Urinary bladder (tissue), 4 donors: ENCODE data around the gene STEEP1. TPM values are rescaled to one million over a fixed set of nuclear protein-coding genes. Genes with fewer than 3 reads are reported as not detected.

Experiments used
- DNase-seq: peaks from one replicate; pipeline ENCODE4 v3.0.0-alpha.2; 2015; ENCODE audit errors: extremely low spot score
- H3K27ac ChIP-seq: one replicate; pipeline ENCODE4 v1.5.1; 2013; ENCODE audit warnings: low read depth, mild to moderate bottlenecking, moderate library complexity
- H3K36me3 ChIP-seq: one replicate; pipeline ENCODE4 v1.6.1; 2013; ENCODE audit warnings: mild to moderate bottlenecking, moderate library complexity; ENCODE audit not compliant: insufficient read depth
- H3K4me1 ChIP-seq: one replicate; pipeline ENCODE4 v1.6.1; 2013; ENCODE audit warnings: mild to moderate bottlenecking, moderate library complexity; ENCODE audit not compliant: insufficient read depth
- H3K4me3 ChIP-seq: one replicate; pipeline ENCODE4 v1.5.1; 2013; ENCODE audit warnings: low read depth, low read length
- WGBS: extraction: QIAGEN DNeasy Blood & Tissue Kit; methylation state at CpG from one replicate; pipeline ENCODE4 v1.1.7; 2013; 5-methylcytosine and 5-hydroxymethylcytosine counted together
- polyA plus RNA-seq: library from polyadenylated mRNA; stranded (reverse); fragments of 200-250 nt; gene quantifications from one replicate; pipeline ENCODE4 v1.2.3, GENCODE V29; 2013
- total RNA-seq: library from RNA; depleted of rRNA; stranded (reverse); fragments of >200 nt; gene quantifications from one replicate; pipeline ENCODE4 v1.2.3, GENCODE V29; 2014
- donor health status: healthy with polysubstance abuse.
- donor health status: healthy.

Gene STEEP1
- 35.1 TPM for total RNA-seq
- polyA plus RNA-seq: 23.0 TPM

DNA sequence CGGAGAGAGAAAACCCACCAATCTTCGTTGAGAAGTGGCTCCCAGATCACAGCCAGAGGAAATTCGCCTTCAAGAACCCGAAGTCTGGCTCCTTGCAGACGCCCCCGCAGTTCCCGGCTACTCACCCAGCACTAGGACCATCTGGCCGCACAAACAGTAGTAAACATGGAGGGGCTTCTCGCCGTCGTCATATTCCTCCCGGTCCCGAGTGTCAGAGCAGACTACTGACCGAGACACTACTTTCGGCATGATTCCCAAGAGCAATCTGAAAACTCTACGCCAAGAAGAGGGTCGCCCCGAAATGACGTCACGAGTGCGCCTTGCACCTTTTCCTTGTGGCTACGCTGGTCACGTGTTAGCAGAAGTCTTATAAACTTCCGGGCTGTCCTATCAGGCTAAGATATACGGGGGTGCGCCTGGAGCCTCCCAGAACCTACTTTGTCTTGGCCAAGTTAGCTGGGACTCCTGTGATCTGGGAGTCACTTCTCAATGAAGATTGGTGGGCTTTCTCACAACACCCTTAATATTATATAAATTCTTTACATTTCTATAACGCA, at the start of gene STEEP1:
STEEP1 (minus strand) TSS at position 303 of the 557 bp plus-strand sequence; CDS start at position 249, 54 bp downstream.
- Histone ChIP-seq H3K4me1 (no peaks in the 10 kb centered on the region), H3K36me3 (no peaks in the 10 kb centered on the region), H3K4me3 (peak within 1 kb of the TSS; percentile 53), H3K27ac (peak within 1 kb of the TSS; percentile 38)
- under 1% methylated on average over 27 of the region's 27 CpGs for WGBS
- DNase-seq: peak; percentile 73

DNA sequence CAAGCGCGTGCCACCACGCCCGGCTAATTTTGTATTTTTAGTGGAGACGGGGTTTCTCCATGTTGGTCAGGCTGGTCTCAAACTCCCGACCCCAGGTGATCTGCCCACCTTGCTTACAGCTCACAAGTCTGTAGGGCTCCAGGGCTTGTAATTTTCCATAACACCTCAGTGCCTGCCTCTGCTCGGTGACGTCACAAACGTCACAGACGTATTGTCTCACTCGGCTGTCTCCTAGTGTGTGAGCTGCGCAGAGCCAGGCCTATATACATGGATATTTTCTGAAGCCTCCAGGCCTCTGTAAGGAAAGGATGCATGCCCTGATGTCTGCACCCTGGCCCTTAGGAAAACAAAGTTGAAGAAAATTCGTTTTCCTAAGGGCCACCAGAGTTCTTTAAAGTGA, 49.6 kb upstream of the STEEP1 start:
- no peak overlapping the region for H3K4me3 ChIP-seq
- H3K27ac ChIP-seq: no peak overlapping the region
- no peak for DNase-seq
- H3K36me3 ChIP-seq: no peaks in the 10 kb centered on the region
- 81% methylated on average over 13 of the region's 13 CpGs for WGBS
- no peaks in the 10 kb centered on the region for H3K4me1 ChIP-seq

DNA sequence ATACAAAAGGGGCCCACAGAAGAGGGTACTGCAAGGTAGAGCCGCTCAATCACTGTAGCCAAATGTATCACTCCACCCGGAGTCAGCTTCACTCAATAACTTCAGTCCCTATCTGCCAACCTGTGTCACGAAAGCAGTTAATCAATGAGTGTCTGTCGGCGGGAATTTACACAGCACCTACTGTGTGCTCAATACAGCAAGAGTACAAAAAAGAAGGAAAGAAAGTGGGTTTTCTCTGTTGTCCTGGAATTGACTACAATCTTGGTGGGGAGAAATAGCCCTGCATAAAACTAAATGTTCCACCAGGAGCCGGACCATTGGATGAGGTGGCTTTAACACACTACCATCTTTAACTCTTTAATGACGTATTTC, 41.8 kb upstream of the STEEP1 start:
- H3K27ac ChIP-seq: peak overlapping the region; percentile 82
- WGBS: 41% methylated on average over 7 of the region's 7 CpGs
- H3K36me3 ChIP-seq: no peaks in the 10 kb centered on the region
- no peak for DNase-seq
- H3K4me3 ChIP-seq: peak overlapping the region; percentile 13
- H3K4me1 ChIP-seq: no peaks in the 10 kb centered on the region

DNA sequence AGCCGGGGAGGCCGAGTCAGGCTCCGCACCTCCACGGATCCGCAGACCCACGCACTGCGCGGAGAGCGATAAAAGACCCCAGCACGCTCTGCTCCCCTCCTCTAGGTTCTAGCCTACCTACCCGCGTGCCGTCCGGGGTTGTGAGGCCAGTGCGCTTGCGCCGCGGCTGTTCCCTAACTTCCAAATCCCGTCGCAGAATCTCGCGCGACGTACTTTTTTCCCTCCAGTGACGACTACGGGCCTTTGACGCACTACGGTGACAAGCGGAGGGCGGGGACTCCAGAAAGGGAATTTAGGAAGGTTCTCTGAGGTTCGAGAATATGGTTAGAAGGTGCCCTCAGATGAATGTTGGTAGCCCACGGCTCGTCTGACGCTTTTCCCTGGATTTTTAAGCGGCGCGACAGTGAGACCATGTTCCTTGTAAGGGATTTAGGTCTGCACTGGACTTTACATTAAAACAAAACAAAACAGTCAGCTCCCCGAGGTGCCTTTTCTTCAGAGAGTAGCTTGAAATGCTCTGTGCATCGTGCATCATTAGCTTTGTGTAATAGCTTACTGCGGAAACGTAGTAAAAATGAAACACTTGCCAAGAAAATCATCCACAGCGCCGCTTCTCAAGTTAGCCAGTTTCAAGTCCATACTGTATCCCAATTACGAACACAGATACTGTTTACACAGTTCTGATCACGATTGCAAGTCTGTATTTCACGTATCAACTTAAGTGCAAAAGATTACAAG, 41.2 kb upstream of the STEEP1 start, which contains the start of gene NKRF:
NKRF (minus strand) TSS at position 145 of the 738 bp plus-strand sequence.
- Histone ChIP-seq H3K36me3 (no peaks in the 10 kb centered on the region), H3K27ac (peak within 1 kb of the TSS; percentile 92), H3K4me1 (no peaks in the 10 kb centered on the region), H3K4me3 (peak within 1 kb of the TSS; percentile 79)
- peak; percentile 83 for DNase-seq
- 2% methylated on average over 46 of the region's 46 CpGs for WGBS

DNA sequence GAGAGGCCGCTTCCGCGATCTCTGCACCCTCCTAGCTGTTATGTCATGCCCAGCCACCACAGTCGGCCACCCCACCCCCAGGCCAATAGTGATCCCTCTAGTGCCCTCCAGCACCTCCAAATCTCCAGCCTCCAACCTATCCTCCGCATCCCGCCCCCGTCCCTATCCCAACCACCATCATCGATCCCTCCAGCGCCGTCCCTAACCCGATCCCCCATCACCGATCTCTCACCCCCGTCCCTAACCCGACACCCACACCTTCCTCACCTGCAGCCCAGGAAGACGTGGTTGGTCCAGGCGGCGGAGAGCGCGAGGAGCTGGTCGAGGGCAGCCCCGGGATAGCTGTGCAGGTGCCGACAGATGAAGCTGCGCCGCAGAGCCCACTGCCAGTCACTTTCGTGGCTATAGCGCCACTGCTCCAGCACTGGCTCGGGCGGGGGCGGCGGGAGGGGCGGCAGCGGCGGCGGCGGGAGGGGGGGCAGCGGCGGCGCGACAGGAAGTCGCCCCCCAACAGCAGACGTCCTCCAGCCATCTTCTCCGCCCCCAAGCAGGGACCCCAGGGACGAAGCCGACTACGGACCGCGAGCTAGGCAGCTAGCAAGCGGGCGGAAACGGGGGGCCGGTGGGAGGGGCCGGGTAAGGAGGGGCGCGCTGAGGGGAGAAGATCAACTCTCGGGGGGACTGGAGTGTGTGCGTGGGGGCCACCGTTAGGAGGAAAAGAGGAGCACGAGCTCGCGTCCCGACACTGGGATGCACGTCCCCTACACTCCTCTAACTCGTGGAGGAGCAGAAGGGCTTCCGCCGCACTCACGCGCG, 40.5 kb upstream of the STEEP1 start:
- under 1% methylated on average over 65 of the region's 68 CpGs for WGBS
- no peak for DNase-seq
- Histone ChIP-seq H3K27ac (peak overlapping the region; percentile 92), H3K36me3 (no peaks in the 10 kb centered on the region), H3K4me1 (no peaks in the 10 kb centered on the region), H3K4me3 (peak overlapping the region; percentile 79)

DNA sequence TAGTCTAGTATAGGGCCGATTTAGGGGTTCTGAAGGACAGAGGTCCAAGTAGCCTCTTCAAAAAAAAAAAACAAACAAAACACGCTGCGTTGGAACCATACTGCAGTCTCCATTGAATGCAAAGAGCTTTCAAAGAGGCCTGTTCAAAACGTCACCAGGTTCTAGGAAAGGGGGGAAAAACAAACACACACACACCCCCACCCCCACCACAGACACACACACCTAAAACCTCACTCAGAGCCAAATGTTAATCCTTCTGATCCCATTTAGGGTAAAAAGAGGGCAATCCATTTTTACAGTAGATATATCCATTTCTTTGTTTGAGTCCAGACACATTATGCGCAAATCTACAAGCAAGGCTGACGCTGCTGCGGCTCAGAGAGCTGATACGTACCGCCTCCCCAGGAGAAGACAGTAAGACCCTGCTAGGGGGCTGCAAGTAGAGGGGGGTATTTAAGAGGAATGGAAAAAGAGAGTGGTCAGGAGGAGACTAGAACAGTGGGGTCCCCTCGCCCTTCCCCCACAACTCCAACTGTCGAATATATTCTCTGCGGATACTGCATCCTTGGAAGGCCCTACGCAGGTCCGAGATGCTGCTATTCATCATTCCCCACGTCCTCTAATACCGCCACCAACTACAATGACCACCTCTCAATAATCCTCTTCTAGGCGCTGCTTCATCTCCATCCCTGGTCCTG, 39.7 kb upstream of the STEEP1 start:
- no peak for DNase-seq
- Histone ChIP-seq H3K27ac (no peak overlapping the region), H3K36me3 (no peaks in the 10 kb centered on the region), H3K4me3 (peak overlapping the region; percentile 79), H3K4me1 (no peaks in the 10 kb centered on the region)
- 17% methylated on average over 17 of the region's 17 CpGs for WGBS

DNA sequence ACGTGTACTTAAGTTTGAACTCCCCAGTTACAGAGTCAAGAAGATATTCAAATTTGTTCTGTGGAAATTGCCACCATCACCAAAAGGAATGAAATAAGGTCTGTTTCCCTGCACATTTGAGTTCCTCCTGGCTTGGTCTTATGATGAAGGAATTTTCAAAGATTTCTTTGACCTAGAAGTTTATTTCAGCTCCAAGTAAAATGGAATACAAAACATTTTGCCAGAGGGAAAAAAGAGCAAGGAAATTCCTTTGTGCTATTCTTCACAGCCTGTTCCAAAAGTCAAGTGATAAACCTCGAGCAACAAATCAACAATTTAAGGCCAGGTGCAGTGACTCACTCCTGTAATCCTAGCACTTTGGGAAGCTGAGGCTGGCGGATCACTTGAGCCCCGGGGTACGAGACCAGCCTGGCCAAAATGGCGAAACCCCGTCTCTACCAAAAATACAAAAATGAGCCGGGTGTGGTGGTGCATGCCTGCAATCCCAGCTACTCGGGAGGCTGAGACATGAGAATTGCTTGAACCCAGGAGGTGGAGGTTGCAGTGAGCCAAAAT, 37.6 kb upstream of the STEEP1 start:
- no peak overlapping the region for H3K27ac ChIP-seq
- H3K36me3 ChIP-seq: no peaks in the 10 kb centered on the region
- no peaks in the 10 kb centered on the region for H3K4me1 ChIP-seq
- DNase-seq: no peak
- H3K4me3 ChIP-seq: no peak overlapping the region
- WGBS: 81% methylated on average over 9 of the region's 9 CpGs

DNA sequence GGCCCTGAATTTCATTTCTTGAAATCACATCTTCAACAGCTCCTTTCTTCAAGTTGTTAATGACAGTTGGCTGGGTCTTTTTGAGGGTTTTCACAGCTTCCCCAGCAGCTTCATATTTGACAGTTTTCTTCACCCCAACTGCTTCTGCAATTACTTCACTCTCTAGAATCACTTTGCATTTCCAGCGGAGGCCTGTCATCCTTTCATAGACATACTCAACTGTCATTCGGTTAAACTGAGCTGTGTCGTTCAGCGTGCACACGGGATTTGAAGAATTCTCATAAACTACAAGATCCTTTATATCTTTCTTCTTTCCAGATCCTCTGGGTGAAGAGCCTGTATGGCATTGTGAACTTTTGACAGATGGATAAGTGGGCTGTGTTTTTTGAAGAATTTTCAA, 24.6 kb upstream of the STEEP1 start:
- no peak overlapping the region for H3K4me3 ChIP-seq
- no peak for DNase-seq
- no peak overlapping the region for H3K27ac ChIP-seq
- 94% methylated on average over 5 of the region's 5 CpGs for WGBS
- no peaks in the 10 kb centered on the region for H3K36me3 ChIP-seq
- no peaks in the 10 kb centered on the region for H3K4me1 ChIP-seq

DNA sequence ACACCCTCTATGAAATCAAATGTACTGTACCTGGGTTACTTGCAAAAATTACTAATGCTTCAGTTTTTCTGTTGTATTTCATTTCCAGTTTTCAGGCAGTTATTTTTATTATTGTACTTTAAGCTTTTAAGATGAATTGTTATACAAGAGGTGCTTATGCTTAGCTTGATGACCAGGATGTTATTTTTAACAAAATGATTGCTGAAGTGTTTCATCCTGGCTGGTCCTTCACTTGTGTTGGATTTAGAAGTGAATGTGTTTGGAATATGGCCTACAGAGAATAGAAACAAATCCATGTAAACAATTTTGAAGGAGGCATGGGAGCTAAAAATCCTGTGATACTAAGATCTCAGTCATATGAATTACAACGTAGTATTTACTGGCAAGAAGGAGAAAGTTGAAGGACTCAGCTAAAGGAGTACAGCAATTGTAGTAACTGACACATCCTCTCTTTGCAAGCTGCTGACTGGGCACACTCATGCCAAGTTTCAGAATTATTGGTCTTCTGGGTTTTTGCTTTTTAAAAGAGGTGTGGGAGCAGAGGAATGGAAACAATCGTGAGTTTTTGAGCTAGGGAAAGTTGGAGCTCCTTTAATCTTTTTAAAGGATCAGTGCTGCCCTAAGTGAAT, 18.3 kb upstream of the STEEP1 start:
- Histone ChIP-seq H3K36me3 (no peaks in the 10 kb centered on the region), H3K27ac (no peak overlapping the region), H3K4me1 (no peaks in the 10 kb centered on the region), H3K4me3 (no peak overlapping the region)
- DNase-seq: no peak
- 39% methylated on average over 2 of the region's 2 CpGs for WGBS

DNA sequence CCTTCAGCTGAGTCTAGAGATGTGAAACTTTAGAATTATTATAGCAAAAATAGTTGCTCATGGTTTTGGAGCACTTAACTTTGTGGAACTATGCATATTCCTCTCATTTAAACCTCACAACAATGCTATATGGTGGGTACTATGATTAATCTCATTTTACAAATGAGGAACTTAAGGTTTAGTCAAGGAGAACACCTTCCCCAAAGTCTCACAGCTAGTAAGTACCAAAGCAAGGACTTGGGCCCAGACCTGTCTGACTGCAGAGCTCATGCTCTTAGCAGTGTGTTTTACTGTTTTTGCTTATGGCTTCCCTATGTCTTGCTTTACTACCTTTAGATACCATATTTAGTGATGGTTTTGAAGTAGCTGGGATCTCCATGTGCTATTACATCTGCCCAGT, 14.2 kb upstream of the STEEP1 start:
- no peak for DNase-seq
- Histone ChIP-seq H3K4me3 (no peak overlapping the region), H3K4me1 (no peaks in the 10 kb centered on the region), H3K36me3 (no peaks in the 10 kb centered on the region), H3K27ac (no peak overlapping the region)

DNA sequence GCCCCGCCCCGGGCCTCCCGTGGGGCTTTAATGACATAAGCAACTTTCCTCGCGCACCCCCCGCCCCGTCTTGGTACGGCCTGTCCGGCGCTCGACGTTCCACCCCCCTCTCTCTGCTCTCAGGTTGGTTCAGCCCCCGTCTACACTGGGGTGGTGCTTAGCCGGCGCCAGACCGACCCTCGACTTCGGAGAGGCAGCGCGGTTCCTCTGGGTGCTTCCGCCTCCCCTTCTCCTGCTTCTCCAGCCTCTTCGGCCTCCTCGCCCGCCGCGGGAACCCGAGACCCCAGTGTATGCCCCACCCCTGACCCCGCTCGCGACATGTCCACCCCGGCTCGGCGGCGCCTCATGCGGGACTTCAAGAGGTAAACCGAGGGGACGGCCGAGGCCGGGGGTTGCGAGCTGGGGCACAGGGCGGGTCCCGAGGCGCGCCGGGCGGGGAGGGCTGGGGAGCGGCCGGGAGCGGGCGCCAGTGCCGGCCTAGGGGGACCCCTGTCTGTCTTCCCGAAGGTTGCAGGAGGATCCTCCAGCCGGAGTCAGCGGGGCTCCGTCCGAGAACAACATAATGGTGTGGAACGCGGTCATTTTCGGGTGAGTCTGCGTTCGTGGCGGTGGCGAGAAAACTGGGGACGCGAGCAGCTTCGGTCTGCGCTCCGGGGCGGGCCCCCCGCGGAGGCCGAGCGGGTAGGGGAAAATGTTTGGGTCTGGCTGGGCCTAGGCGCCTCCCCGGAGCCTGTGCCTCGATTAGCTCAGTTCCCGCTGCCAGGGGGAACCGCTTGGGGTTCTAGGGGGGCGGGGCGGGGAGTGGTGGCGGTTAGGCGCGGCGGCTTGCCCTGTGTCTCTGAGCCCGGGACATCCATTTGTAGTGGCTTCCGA, 9.4 kb upstream of the STEEP1 start, which contains the start of gene UBE2A:
UBE2A (plus strand) TSS at position 170 of the 873 bp plus-strand sequence; CDS start at position 319, 149 bp downstream.
- WGBS: under 1% methylated on average over 79 of the region's 86 CpGs
- no peaks in the 10 kb centered on the region for H3K4me1 ChIP-seq
- H3K27ac ChIP-seq: peak within 1 kb of the TSS; percentile 94

DNA sequence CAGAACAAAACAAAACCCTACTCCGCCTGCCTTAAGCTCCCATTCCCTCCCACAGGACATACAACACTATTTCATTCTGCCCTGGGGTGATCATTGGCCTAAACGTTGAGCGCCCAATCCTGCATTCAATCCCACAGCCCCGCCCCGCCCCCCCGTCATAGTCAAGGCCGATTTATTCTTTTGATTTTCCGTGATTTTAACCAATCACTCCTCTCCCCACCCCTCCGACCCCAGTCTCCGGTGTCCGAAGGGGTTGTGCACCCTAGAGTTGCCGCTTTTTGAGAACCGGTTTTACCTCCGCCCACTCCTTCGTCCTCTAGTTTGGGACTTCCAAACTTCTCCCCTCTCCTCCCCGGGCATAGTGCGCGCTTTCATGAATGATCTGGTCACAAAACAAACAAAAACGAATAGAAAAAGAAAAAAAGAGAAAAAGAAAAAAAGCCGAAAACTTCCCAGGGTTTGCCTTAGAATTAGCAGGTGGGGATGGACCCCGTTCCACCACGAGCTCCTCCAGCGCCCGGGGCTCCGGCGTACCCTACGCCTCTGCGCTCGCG, 8.7 kb upstream of the STEEP1 start:
- under 1% methylated on average over 30 of the region's 30 CpGs for WGBS
- no peaks in the 10 kb centered on the region for H3K4me1 ChIP-seq
- H3K27ac ChIP-seq: peak overlapping the region; percentile 83
- H3K4me3 ChIP-seq: peak overlapping the region; percentile 86
- DNase-seq: no peak
- no peaks in the 10 kb centered on the region for H3K36me3 ChIP-seq

More for the DNA sequence above, 9.4 kb upstream of the STEEP1 start, which contains the start of gene UBE2A:
- no peaks in the 10 kb centered on the region for H3K36me3 ChIP-seq
- DNase-seq: peak; percentile 73
- peak within 1 kb of the TSS; percentile 86 for H3K4me3 ChIP-seq
